ENCODE data around the gene AXIN1. TPM values are rescaled to one million over a fixed set of nuclear protein-coding genes. Genes with fewer than 3 reads are reported as not detected.

Gene AXIN1
- total and polyA plus RNA-seq, 9 of the 15 experiments (the other 6 are each of a cell fraction or from before 2014, with no cell fraction given): 0.42 to 58.0 (median 25.9) TPM

DNA sequence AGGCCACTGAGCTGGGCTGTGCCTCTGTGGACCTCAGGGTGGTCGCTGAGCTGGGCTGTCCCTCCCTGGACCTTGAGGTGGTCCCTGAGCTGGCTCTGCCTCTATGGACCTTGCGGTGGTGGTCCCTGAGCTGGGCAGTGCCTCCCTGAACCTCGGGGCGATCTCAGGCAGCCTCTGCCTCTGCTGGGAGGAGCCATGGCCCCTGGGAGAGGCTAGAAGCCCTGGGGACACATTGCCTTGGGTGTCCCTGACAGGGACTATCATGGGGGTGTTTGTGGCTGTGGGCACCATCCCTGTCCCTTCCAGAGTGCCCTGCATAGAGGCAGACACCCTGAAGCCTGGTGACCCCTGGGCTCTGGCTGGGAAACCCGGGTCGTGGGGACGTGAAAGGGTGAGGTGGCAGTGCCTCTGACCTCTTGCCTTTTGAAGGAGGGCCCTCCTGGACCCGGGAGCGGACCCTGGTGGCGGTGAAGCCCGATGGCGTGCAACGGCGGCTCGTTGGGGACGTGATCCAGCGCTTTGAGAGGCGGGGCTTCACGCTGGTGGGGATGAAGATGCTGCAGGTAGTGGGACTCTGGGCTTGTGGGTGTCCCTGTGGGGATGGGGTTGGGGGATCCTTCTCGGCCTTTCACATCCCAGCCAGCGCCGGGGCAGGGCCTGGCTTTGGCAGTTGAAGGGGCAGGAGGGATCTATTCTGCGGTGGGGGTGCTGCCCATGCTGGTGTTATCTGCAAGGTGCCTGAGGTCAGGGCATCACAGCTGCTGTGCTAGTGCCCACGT, 46.2 kb upstream of the AXIN1 start (continued):
- no peak for TF ChIP-seq KHSRP (IDR thresholded peaks at IDR 0.05)
- TF ChIP-seq RUNX1 (IDR thresholded peaks at IDR 0.05; ENCODE audit: low read depth): no peak
- TF ChIP-seq RAD51 (IDR thresholded peaks at IDR 0.05; ENCODE audit: borderline replicate concordance, low read depth): no peak
- no peak for TF ChIP-seq ESRRA (IDR thresholded peaks at IDR 0.05; ENCODE audit: borderline replicate concordance, low read depth)
- TF ChIP-seq, protein P1, sequence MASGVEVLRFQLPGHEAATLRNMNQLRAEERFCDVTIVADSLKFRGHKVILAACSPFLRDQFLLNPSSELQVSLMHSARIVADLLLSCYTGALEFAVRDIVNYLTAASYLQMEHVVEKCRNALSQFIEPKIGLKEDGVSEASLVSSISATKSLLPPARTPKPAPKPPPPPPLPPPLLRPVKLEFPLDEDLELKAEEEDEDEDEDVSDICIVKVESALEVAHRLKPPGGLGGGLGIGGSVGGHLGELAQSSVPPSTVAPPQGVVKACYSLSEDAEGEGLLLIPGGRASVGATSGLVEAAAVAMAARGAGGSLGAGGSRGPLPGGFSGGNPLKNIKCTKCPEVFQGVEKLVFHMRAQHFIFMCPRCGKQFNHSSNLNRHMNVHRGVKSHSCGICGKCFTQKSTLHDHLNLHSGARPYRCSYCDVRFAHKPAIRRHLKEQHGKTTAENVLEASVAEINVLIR (CRISPR knock-in tag; IDR thresholded peaks at IDR 0.05): no peak
- no peak for TF ChIP-seq ZKSCAN8 (CRISPR knock-in tag; IDR thresholded peaks at IDR 0.05)
- TF ChIP-seq, protein P2, sequence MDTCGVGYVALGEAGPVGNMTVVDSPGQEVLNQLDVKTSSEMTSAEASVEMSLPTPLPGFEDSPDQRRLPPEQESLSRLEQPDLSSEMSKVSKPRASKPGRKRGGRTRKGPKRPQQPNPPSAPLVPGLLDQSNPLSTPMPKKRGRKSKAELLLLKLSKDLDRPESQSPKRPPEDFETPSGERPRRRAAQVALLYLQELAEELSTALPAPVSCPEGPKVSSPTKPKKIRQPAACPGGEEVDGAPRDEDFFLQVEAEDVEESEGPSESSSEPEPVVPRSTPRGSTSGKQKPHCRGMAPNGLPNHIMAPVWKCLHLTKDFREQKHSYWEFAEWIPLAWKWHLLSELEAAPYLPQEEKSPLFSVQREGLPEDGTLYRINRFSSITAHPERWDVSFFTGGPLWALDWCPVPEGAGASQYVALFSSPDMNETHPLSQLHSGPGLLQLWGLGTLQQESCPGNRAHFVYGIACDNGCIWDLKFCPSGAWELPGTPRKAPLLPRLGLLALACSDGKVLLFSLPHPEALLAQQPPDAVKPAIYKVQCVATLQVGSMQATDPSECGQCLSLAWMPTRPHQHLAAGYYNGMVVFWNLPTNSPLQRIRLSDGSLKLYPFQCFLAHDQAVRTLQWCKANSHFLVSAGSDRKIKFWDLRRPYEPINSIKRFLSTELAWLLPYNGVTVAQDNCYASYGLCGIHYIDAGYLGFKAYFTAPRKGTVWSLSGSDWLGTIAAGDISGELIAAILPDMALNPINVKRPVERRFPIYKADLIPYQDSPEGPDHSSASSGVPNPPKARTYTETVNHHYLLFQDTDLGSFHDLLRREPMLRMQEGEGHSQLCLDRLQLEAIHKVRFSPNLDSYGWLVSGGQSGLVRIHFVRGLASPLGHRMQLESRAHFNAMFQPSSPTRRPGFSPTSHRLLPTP (IDR thresholded peaks at IDR 0.05; ENCODE audit: borderline replicate concordance, extremely low read depth, insufficient read length): no peak
- TF ChIP-seq, protein P3, sequence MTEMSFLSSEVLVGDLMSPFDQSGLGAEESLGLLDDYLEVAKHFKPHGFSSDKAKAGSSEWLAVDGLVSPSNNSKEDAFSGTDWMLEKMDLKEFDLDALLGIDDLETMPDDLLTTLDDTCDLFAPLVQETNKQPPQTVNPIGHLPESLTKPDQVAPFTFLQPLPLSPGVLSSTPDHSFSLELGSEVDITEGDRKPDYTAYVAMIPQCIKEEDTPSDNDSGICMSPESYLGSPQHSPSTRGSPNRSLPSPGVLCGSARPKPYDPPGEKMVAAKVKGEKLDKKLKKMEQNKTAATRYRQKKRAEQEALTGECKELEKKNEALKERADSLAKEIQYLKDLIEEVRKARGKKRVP (CRISPR knock-in tag; IDR thresholded peaks at IDR 0.05): no peak
- TF ChIP-seq EZH2 (IDR thresholded peaks at IDR 0.05; ENCODE audit: borderline replicate concordance, low read depth, low read length): no peak
- TF ChIP-seq RBBP5 (IDR thresholded peaks at IDR 0.05; ENCODE audit: borderline replicate concordance, insufficient read depth, low read length, poor library complexity, severe bottlenecking): no peak
- TF ChIP-seq MED1 (CRISPR knock-in tag; IDR thresholded peaks at IDR 0.05; ENCODE audit: borderline replicate concordance): no peak
- no peak for TF ChIP-seq ZNF780A (CRISPR knock-in tag; IDR thresholded peaks at IDR 0.05)
- no peak for TF ChIP-seq KAT8 (IDR thresholded peaks at IDR 0.05; ENCODE audit: low read depth)
- no peak for TF ChIP-seq FOXK1 (CRISPR knock-in tag; IDR thresholded peaks at IDR 0.05; ENCODE audit: borderline replicate concordance)
- no peak for TF ChIP-seq NR2C2 (CRISPR knock-in tag; IDR thresholded peaks at IDR 0.05)
- TF ChIP-seq NR2C2 (tag; IDR thresholded peaks at IDR 0.05): no peak
- TF ChIP-seq CBX5 (IDR thresholded peaks at IDR 0.05; ENCODE audit: borderline replicate concordance, low read depth): no peak
- peak; percentile 24; the same call in 1 of the 2 replicates for TF ChIP-seq POLR2A (conservative IDR thresholded peaks at IDR 0.05)
- no peak for TF ChIP-seq MAFK (IDR thresholded peaks at IDR 0.05; ENCODE audit: low read length)
- no peak for TF ChIP-seq ZKSCAN1 (IDR thresholded peaks at IDR 0.05; ENCODE audit: low read depth, low read length)
- no peak for TF ChIP-seq COPS2 (conservative IDR thresholded peaks at IDR 0.05)
- no peak for TF ChIP-seq SMAD1 (IDR thresholded peaks at IDR 0.05; ENCODE audit: low read depth, low read length, partially characterized antibody)
- TF ChIP-seq, protein P4, sequence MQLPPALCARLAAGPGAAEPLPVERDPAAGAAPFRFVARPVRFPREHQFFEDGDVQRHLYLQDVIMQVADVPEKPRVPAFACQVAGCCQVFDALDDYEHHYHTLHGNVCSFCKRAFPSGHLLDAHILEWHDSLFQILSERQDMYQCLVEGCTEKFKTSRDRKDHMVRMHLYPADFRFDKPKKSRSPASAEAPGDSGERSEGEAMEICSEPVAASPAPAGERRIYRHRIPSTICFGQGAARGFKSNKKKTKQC (CRISPR knock-in tag; IDR thresholded peaks at IDR 0.05): no peak
- no peak for TF ChIP-seq TGIF2 (CRISPR knock-in tag; IDR thresholded peaks at IDR 0.05)
- no peak for TF ChIP-seq ZC3H4 (CRISPR knock-in tag; IDR thresholded peaks at IDR 0.05; ENCODE audit: borderline replicate concordance)

All from K562 (cell line).